ENCODE results near the gene SLC38A9.

- no peak for TF ChIP-seq CTCF (optimal IDR thresholded peaks at IDR 0.05 in 1 of 3, IDR thresholded peaks at IDR 0.05 in 1 of 3, conservative IDR thresholded peaks at IDR 0.05 in 1 of 3; ENCODE audit: extremely low read depth in 1 of 3, insufficient read depth in 2 of 3, low read length in 3 of 3)
- no peak for TF ChIP-seq EZH2 (IDR thresholded peaks at IDR 0.05; ENCODE audit: low read length)
These were observed 127.5 kb downstream of the SLC38A9 start for GRCh38 chr5:55584398-55585205.

Measured in keratinocyte (primary cell).